Measurements from ENCODE around the gene RABAC1. TPM values are rescaled to one million over a fixed set of nuclear protein-coding genes. Genes with fewer than 3 reads are reported as not detected.

The RABAC1 gene, protein sequence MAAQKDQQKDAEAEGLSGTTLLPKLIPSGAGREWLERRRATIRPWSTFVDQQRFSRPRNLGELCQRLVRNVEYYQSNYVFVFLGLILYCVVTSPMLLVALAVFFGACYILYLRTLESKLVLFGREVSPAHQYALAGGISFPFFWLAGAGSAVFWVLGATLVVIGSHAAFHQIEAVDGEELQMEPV
- total RNA-seq (2021; fragmentation: NEBNext Ultra II Directional; extraction: Animal tissue kit (Norgen Biotek cat#: 25700)) = 123 and 124 TPM in 2 replicates
- 439 and 585 TPM in 2 replicates for polyA plus RNA-seq (2011; rRNA removed)
- 282 TPM for polyA plus RNA-seq (2011; cell fraction: cytosol; rRNA removed)
- polyA plus RNA-seq (2011; cell fraction: nucleus; rRNA removed) = 227 TPM
- 99.4 to 181 TPM (median 175 TPM) in 4 replicates for polyA plus RNA-seq (2012, experiment 1 of 2)
- 315 TPM for polyA plus RNA-seq (2012, experiment 2 of 2)
- 173 TPM for polyA plus RNA-seq (2013, experiment 1 of 2)
- polyA plus RNA-seq (2013, experiment 2 of 2) = 186 TPM
- polyA minus RNA-seq (2011; rRNA and poly(A)+ RNA removed) = 46.7 and 56.4 TPM in 2 replicates
- polyA minus RNA-seq (2011; cell fraction: cytosol; rRNA and poly(A)+ RNA removed) = 53.9 TPM
- polyA minus RNA-seq (2011; cell fraction: nucleus; rRNA and poly(A)+ RNA removed) = 41.0 TPM
- long read RNA-seq, experiment 1, transcript RABAC1-201 (5 exons, 821 nt) = major isoform, 102 of 133 reads
- long read RNA-seq, experiment 1, partial matches to known transcripts = 10 of 133 reads
- long read RNA-seq, experiment 1, other reads (novel, unspliced or antisense) = 13 of 133 reads
- long read RNA-seq, experiment 2, transcript RABAC1-201 (5 exons, 821 nt) = major isoform, 54 of 61 reads
- long read RNA-seq, experiment 2, partial matches to known transcripts = 2 of 61 reads
- long read RNA-seq, experiment 2, other reads (novel, unspliced or antisense) = 4 of 61 reads

DNA sequence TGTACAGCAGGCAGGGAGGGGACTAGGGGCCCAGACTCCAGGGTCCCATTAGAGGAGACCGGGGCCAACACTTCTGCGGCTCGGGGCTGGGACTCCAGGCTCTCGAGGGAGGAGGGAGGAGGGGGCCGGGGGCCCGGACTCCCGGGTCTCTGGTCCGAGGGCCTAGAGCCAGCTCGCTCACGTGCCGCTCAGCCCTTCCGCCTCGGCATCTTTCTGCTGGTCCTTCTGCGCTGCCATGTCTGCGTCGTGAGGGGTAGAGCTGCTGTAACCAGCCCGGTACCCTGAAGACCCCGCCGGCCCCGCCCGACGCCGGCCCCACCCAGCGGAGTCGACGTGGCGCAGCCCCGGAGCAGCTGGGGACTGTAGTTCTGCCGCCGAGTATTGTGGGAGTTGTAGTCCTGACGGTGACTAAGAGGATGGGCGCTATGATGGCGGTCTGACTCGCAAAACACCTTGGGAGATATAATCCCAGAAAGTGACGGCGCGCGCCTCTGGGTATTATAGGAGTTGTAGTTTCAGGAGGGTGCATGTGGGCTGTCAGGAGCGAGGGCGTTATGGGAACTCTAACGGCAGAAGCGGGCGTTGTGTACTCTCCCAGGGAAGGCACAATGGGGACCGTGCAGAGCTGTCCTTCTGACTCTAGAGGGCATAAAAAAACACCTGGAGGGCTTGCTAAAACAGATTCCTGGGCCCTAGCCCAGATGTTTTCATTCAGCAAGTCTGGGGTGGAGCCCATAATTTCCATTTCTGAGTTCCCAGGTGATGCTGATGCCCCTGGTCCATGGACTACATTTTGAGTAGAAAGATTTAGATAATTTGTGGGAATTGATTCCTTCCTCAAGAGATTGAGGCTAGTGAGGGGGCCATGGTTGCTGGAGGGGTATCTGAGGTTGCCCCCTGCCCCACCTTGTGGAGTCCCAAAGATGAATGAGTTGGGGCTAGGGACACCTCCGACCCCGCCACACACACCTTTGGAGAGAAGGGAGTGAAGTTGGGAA is at the start of gene RABAC1:
Gene RABAC1, minus strand, starts transcription at position 266 of the 998 bp plus-strand sequence. Its CDS starts 29 bp downstream, at position 237.
- Histone ChIP-seq H2BK5ac (ENCODE audit: low read depth, low read length) (peak within 1 kb of the TSS; percentile 18; the same call in 1 of the 2 replicates), H3K23ac (ENCODE audit: insufficient read length) (no peak within 1 kb of the TSS), H2BK12ac (ENCODE audit: low read depth, low read length) (no peak within 1 kb of the TSS; the same call in 1 of the 2 replicates), H3K18ac (ENCODE audit: extremely low read depth, low read length) (peak within 1 kb of the TSS; percentile 52), H2BK20ac (ENCODE audit: low read length) (no peak within 1 kb of the TSS), H2AK5ac (ENCODE audit: low read depth, low read length) (0 out of 2 replicates have a peak within 1 kb of the TSS, but pooled peaks have one; percentile 46), H3K27me3 (replicated peaks in 1 of 4; ENCODE audit: control insufficient read depth in 3 of 4, extremely low read depth in 1 of 4, insufficient read depth in 3 of 4, low read length in 3 of 4) (no peaks in the 10 kb centered on the region), H3K4me2 (ENCODE audit: insufficient read depth in 1 of 2, low read depth in 2 of 2, low read length in 2 of 2) (peak within 1 kb of the TSS; percentile 69 to 93), H3K14ac (ENCODE audit: insufficient read length) (no peak within 1 kb of the TSS), H3K4me3 (ENCODE audit: extremely low read depth in 1 of 4, insufficient read depth in 2 of 4, low read depth in 3 of 4, low read length in 4 of 4) (peak within 1 kb of the TSS; percentile 81 to 92 (median 86)), H3K36me3 (ENCODE audit: control insufficient read depth in 2 of 4, insufficient read depth in 4 of 4, low read length in 3 of 4) (peaks cover 0 to 5% (median 0%) of the 10 kb centered on the region in 4 experiments; a peak in 2 of 8 replicates), H4K20me1 (replicated peaks in 1 of 2; ENCODE audit: control insufficient read depth in 1 of 2, insufficient read depth in 2 of 2, low read length in 2 of 2) (no peaks in the 10 kb centered on the region), H4K8ac (ENCODE audit: extremely low read depth, insufficient read depth, low read length) (peak within 1 kb of the TSS; percentile 96), H2BK120ac (replicated peaks; ENCODE audit: low read depth, low read length) (no peak within 1 kb of the TSS), H3K23me2 (ENCODE audit: low read depth, low read length) (peaks cover 2% of the 10 kb centered on the region; the same call in 1 of the 2 replicates), H4K91ac (replicated peaks; ENCODE audit: insufficient read length, low read length) (peak within 1 kb of the TSS; percentile 11), H3K9me3 (ENCODE audit: insufficient read depth in 2 of 2, low read depth in 1 of 2, low read length in 1 of 2) (no peaks in the 10 kb centered on the region), H3K9ac (replicated peaks in 1 of 4; ENCODE audit: extremely low read depth in 1 of 4, low read depth in 3 of 4, low read length in 3 of 4) (peak within 1 kb of the TSS; percentile 56 to 95 (median 73)), H3K79me1 (ENCODE audit: low read depth, low read length) (no peaks in the 10 kb centered on the region), H2AFZ (ENCODE audit: low read length) (peak within 1 kb of the TSS; percentile 78; the same call in 1 of the 2 replicates), H3K4me1 (replicated peaks in 1 of 4; ENCODE audit: control insufficient read depth in 3 of 4, insufficient read depth in 4 of 4, low read length in 3 of 4) (peaks cover 3 to 10% (median 6%) of the 10 kb centered on the region in 4 experiments), H3K79me2 (ENCODE audit: control insufficient read depth in 1 of 2, insufficient read depth in 2 of 2, low read length in 2 of 2) (no peaks in the 10 kb centered on the region), H2BK15ac (ENCODE audit: low read length) (no peak within 1 kb of the TSS), H3K27ac (ENCODE audit: low read depth, low read length) (peak within 1 kb of the TSS; percentile 77; the same call in 1 of the 2 replicates), H3K4ac (replicated peaks; ENCODE audit: insufficient read length, low read depth, low read length) (no peak within 1 kb of the TSS), H4K5ac (ENCODE audit: insufficient read length, low read depth, low read length) (peak within 1 kb of the TSS; percentile 8), H3K56ac (replicated peaks; ENCODE audit: insufficient read length, low read depth, low read length) (peak within 1 kb of the TSS; percentile 21)
- DNase-seq (ENCODE audit: low read depth in 1 of 2, low spot score in 2 of 2) (peak; percentile 79 to 94), FAIRE-seq (peak; percentile 28)
- 7% methylated on average over 32 of the region's 46 CpGs; no CpG with 5 or more reads in 1 of the 2 experiments for WGBS, 2 experiments (ENCODE audit: extremely low coverage in 1 of 2, insufficient coverage in 1 of 2, insufficient read length in 1 of 2, insufficient replicate concordance in 2 of 2, low coverage in 1 of 2, low lambda C conversion rate in 2 of 2, missing lambda C conversion rate in 1 of 2)
- POLR2A ChIA-PET (ENCODE audit: partially characterized antibody) = interaction anchor here (0.8 to 4.0 kb wide), 13 partner anchors 9 to 284 kb away, joined by 3 to 54 read pairs (median 4); partner anchors contain the start of genes RPS19 and ZNF574
- CTCF ChIA-PET (ENCODE audit: partially characterized antibody) = interaction anchor here (0.6 to 4.0 kb wide), 12 partner anchors 13 to 384 kb away, joined by 3 to 33 read pairs (median 4); partner anchors contain the start of gene RPS19
- no peak; the same call in 1 of the 2 replicates for TF ChIP-seq MAFK (IDR thresholded peaks at IDR 0.05; ENCODE audit: low read depth, low read length)
- TF ChIP-seq, protein P1, sequence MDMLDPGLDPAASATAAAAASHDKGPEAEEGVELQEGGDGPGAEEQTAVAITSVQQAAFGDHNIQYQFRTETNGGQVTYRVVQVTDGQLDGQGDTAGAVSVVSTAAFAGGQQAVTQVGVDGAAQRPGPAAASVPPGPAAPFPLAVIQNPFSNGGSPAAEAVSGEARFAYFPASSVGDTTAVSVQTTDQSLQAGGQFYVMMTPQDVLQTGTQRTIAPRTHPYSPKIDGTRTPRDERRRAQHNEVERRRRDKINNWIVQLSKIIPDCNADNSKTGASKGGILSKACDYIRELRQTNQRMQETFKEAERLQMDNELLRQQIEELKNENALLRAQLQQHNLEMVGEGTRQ (IDR thresholded peaks at IDR 0.05; ENCODE audit: low read length) = 0 out of 2 replicates have a peak, but pooled peaks have one; percentile 12
- no peak for TF ChIP-seq SUZ12 (IDR thresholded peaks at IDR 0.05; ENCODE audit: low read length)
- no peak for TF ChIP-seq CEBPB (IDR thresholded peaks at IDR 0.05; ENCODE audit: low read depth, low read length)

Data from H1 (cell line).